RPMI8226 (cell line): ENCODE data around the gene OAS2.
A peak's percentile ranks its signal among the peaks of the same experiment; 100 is the strongest.
"Not testable (repeated sequence)": the region's sequence is repeated elsewhere in the genome, so short reads cannot be mapped to it uniquely, and the experiment has no call there.

ENCODE experiments used
- DNase-seq: peaks from one replicate; pipeline ENCODE4 v3.0.0-alpha.2; 2015

Gene OAS2

GRCh38 chr12:112986291-112986800 is 8.0 kb downstream of the OAS2 start:
- DNase-seq: no peak

GRCh38 chr12:112987561-112987960 is 9.2 kb downstream of the OAS2 start:
- no peak for DNase-seq

- DNase-seq: no peak
Measured at GRCh38 chr12:112988224-112988623, 9.9 kb downstream of the OAS2 start.

GRCh38 chr12:112988823-112989385 is 10.6 kb downstream of the OAS2 start:
- not testable (repeated sequence) for DNase-seq

- DNase-seq: no peak
Measured at GRCh38 chr12:112989806-112990205, 11.5 kb downstream of the OAS2 start.

GRCh38 chr12:112992541-112993398 is 14.5 kb downstream of the OAS2 start:
- peak; percentile 74 for DNase-seq

GRCh38 chr12:112995008-112995407 is 16.7 kb downstream of the OAS2 start:
- no peak for DNase-seq

GRCh38 chr12:112996501-112996900 is 18.2 kb downstream of the OAS2 start:
- DNase-seq: no peak

GRCh38 chr12:112997506-112997905 is 19.2 kb downstream of the OAS2 start:
- DNase-seq: no peak

- peak; percentile 83 for DNase-seq
Measured at GRCh38 chr12:112998987-112999767, 20.9 kb downstream of the OAS2 start.

- DNase-seq: no peak
Measured at GRCh38 chr12:113000433-113000832, 22.1 kb downstream of the OAS2 start.

GRCh38 chr12:113002155-113002554 is 23.8 kb downstream of the OAS2 start:
- peak; percentile 24 for DNase-seq

GRCh38 chr12:113002676-113003075 is 24.4 kb downstream of the OAS2 start:
- DNase-seq: no peak

- no peak for DNase-seq
Measured at GRCh38 chr12:113003636-113004035, 25.3 kb downstream of the OAS2 start.

- DNase-seq: peak; percentile 27
Measured at GRCh38 chr12:113005762-113006161, 27.4 kb downstream of the OAS2 start.

GRCh38 chr12:113006206-113006605 is 27.9 kb downstream of the OAS2 start:
- DNase-seq: no peak

GRCh38 chr12:113006641-113007040 is 28.3 kb downstream of the OAS2 start:
- no peak for DNase-seq

GRCh38 chr12:113007166-113007565 is 28.8 kb downstream of the OAS2 start:
- DNase-seq: no peak

GRCh38 chr12:113010701-113011100 is 32.4 kb downstream of the OAS2 start:
- no peak for DNase-seq

- DNase-seq: no peak
Measured at GRCh38 chr12:113014565-113014964, 36.2 kb downstream of the OAS2 start.

GRCh38 chr12:113016796-113017195 is 38.5 kb downstream of the OAS2 start:
- DNase-seq: no peak

GRCh38 chr12:113019025-113019424 is 40.7 kb downstream of the OAS2 start:
- no peak for DNase-seq

- DNase-seq: no peak
Measured at GRCh38 chr12:113021500-113021899, 43.2 kb downstream of the OAS2 start.
